ENCODE measurements around the gene RPRD2. TPM values are rescaled to one million over a fixed set of nuclear protein-coding genes. Genes with fewer than 3 reads are reported as not detected.

Gene RPRD2
- total and polyA plus RNA-seq, 9 of the 15 experiments (the other 6 are each of a cell fraction or from before 2014, with no cell fraction given), result 1.5 to 21.6 (median 7.7) TPM

DNA sequence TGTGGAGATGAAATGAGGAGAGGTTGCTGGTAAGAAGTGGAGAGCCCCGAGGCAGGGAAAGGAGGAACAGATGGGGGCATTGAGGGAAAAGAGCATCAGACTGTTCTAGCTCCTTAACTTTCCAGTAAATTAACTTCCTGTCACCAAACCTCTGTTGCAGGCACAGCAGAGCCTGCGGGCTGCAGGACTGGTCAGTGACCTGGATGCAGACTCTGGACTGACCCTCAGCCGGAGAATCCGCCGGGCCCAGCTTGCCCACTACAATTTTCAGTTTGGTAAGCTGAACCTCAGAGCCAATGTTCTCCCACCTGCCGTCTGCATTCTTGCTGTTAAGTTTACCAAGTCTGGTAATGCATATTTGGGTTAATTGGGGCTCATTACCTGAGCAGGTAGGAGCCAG is 141.5 kb downstream of the RPRD2 start:
- CTCF ChIA-PET (ENCODE audit: low intra/inter-chr PET ratio), result no interaction called here
- no peak overlapping the region for H2AFZ ChIP-seq (ENCODE audit: low read depth, low read length)
- no peak overlapping the region for H3K4me3 ChIP-seq
- FAIRE-seq, result no peak
- no peaks in the 10 kb centered on the region for H4K20me1 ChIP-seq (replicated peaks; ENCODE audit: control insufficient read depth, insufficient read depth, low read length)
- in situ Hi-C loops (cut with MboI) (no loop called here), intact Hi-C loops (cut with micrococcal nuclease) (loop anchor here (5.0 kb wide), 1 partner anchor 42 kb away; the partner anchor contains the start of gene ADAMTSL4)
- peaks cover 33 to 43% of the 10 kb centered on the region in 2 experiments for H3K4me1 ChIP-seq (replicated peaks in 1 of 2; ENCODE audit: control insufficient read depth in 2 of 2, insufficient read depth in 2 of 2, low read length in 2 of 2)
- H3K9ac ChIP-seq (ENCODE audit: insufficient read depth in 1 of 2, low read depth in 2 of 2, low read length in 2 of 2), result peak overlapping the region in 1 of 2 experiments; percentile 16; a peak in 1 of 4 replicates
- 0 out of 3 replicates have a peak overlapping the region, but pooled peaks have one; percentile 72 for H3K27ac ChIP-seq (ENCODE audit: extremely low read depth, low read depth, low read length)
- peaks cover 45% of the 10 kb centered on the region for H3K36me3 ChIP-seq (ENCODE audit: control insufficient read depth, insufficient read depth, low read length)
- H3K79me2 ChIP-seq (ENCODE audit: control insufficient read depth, insufficient read depth, low read length), result peaks cover 12% of the 10 kb centered on the region; the same call in 2 of the 3 replicates
- no peaks in the 10 kb centered on the region for H3K27me3 ChIP-seq (ENCODE audit: control insufficient read depth in 2 of 2, insufficient read depth in 2 of 2, low read length in 2 of 2)
- H3K9me3 ChIP-seq (replicated peaks; ENCODE audit: control insufficient read depth, insufficient read depth, low read depth, low read length), result no peaks in the 10 kb centered on the region
- TF ChIP-seq, protein P1, sequence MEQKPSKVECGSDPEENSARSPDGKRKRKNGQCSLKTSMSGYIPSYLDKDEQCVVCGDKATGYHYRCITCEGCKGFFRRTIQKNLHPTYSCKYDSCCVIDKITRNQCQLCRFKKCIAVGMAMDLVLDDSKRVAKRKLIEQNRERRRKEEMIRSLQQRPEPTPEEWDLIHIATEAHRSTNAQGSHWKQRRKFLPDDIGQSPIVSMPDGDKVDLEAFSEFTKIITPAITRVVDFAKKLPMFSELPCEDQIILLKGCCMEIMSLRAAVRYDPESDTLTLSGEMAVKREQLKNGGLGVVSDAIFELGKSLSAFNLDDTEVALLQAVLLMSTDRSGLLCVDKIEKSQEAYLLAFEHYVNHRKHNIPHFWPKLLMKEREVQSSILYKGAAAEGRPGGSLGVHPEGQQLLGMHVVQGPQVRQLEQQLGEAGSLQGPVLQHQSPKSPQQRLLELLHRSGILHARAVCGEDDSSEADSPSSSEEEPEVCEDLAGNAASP (IDR thresholded peaks at IDR 0.05), result no peak
- TF ChIP-seq CBX1 (IDR thresholded peaks at IDR 0.05; ENCODE audit: low read depth), result no peak
- TF ChIP-seq ZNF436 (CRISPR knock-in tag; IDR thresholded peaks at IDR 0.05), result no peak
- no peak for TF ChIP-seq ZNF3 (CRISPR knock-in tag; IDR thresholded peaks at IDR 0.05)
- TF ChIP-seq, protein P2, sequence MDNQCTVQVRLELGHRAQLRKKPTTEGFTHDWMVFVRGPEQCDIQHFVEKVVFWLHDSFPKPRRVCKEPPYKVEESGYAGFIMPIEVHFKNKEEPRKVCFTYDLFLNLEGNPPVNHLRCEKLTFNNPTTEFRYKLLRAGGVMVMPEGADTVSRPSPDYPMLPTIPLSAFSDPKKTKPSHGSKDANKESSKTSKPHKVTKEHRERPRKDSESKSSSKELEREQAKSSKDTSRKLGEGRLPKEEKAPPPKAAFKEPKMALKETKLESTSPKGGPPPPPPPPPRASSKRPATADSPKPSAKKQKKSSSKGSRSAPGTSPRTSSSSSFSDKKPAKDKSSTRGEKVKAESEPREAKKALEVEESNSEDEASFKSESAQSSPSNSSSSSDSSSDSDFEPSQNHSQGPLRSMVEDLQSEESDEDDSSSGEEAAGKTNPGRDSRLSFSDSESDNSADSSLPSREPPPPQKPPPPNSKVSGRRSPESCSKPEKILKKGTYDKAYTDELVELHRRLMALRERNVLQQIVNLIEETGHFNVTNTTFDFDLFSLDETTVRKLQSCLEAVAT (IDR thresholded peaks at IDR 0.05), result no peak
- ATAC-seq, result no peak
- DNase-seq (ENCODE audit: extremely low read depth in 1 of 4, low spot score in 3 of 4), result no peak
- no peaks in the 10 kb centered on the region for H3K9me1 ChIP-seq (ENCODE audit: control insufficient read depth, insufficient read depth, low read length)
- BruUV-seq (replicated peaks), result no TSS peak
- POLR2A ChIA-PET, result interaction anchor here (0.6 to 1.2 kb wide), 5 partner anchors 8 to 496 kb away, joined by 3 to 4 read pairs (median 3); partner anchors contain the start of gene FALEC
- 86% methylated on average over 6 of the region's 6 CpGs for WGBS (ENCODE audit: insufficient coverage, low coverage, missing lambda C conversion rate)
- H3K4me2 ChIP-seq (ENCODE audit: insufficient read depth, low read length), result no peak overlapping the region
